ENCODE data around the gene USP22. TPM values are rescaled to one million over a fixed set of nuclear protein-coding genes. Genes with fewer than 3 reads are reported as not detected.
"Not testable (repeated sequence)": the region's sequence is repeated elsewhere in the genome, so short reads cannot be mapped to it uniquely, and the experiment has no call there.

USP22 gene
- total RNA-seq, 1 donor from 2014 or later: 79.1 TPM

DNA sequence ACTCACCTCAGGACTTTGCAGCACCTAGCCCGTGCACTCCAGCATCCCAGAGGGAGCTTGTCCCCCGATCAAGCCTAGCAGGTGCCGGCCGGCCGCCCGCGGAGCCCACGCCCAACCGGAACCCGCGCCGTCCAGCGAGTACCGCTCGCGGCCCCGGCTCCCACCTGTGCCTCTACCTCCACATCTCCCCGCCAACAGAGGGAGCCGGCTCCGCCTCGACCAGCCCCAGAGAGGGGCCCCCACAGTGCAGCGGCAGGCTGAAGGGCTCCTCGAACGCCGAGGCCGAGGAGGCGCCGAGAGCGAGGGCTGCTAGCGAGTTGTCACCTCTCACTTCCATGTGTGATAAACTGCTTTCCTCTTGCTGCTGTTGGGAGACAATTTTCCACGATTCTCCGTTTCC lies 42.9 kb upstream of the USP22 start:
- no peak overlapping the region for H3K27ac ChIP-seq
- no peaks in the 10 kb centered on the region for H3K9me3 ChIP-seq
- no peak for TF ChIP-seq POLR2A (IDR thresholded peaks at IDR 0.05)
- TF ChIP-seq POLR2AphosphoS5 (IDR thresholded peaks at IDR 0.05; ENCODE audit: insufficient read depth in 1 of 2, low read depth in 1 of 2): no peak
- TF ChIP-seq, protein P1, sequence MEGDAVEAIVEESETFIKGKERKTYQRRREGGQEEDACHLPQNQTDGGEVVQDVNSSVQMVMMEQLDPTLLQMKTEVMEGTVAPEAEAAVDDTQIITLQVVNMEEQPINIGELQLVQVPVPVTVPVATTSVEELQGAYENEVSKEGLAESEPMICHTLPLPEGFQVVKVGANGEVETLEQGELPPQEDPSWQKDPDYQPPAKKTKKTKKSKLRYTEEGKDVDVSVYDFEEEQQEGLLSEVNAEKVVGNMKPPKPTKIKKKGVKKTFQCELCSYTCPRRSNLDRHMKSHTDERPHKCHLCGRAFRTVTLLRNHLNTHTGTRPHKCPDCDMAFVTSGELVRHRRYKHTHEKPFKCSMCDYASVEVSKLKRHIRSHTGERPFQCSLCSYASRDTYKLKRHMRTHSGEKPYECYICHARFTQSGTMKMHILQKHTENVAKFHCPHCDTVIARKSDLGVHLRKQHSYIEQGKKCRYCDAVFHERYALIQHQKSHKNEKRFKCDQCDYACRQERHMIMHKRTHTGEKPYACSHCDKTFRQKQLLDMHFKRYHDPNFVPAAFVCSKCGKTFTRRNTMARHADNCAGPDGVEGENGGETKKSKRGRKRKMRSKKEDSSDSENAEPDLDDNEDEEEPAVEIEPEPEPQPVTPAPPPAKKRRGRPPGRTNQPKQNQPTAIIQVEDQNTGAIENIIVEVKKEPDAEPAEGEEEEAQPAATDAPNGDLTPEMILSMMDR (IDR thresholded peaks at IDR 0.05): no peak
- no peaks in the 10 kb centered on the region for H3K27me3 ChIP-seq
- intact Hi-C loops (cut with DNase I): no loop called here
- DNase-seq (ENCODE audit: extremely low spot score in 2 of 2): no peak
- no peaks in the 10 kb centered on the region for H3K4me1 ChIP-seq
- no peaks in the 10 kb centered on the region for H3K36me3 ChIP-seq
- H3K4me3 ChIP-seq: no peak overlapping the region

DNA sequence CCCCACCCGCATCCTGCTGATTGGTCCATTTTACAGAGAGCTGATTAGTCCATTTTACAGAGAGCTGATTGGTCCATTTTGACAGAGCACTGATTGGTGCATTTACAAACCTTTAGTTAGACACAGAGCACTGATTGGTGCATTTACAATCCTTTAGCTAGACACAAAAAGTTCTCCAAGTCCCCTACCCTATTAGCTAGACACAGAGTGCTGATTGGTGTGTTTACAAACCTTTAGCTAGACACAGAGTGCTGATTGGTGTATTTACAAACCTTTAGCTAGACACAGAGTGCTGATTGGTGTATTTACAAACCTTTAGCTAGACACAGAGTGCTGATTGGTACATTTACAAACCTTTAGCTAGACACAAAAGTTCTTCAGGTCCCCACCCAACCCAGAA lies 42.5 kb upstream of the USP22 start:
- H3K27me3 ChIP-seq; H3K36me3 ChIP-seq; H3K27ac ChIP-seq; intact Hi-C loops (cut with DNase I); DNase-seq (ENCODE audit: extremely low spot score in 2 of 2); H3K9me3 ChIP-seq; H3K4me3 ChIP-seq; H3K4me1 ChIP-seq: not testable (repeated sequence)

DNA sequence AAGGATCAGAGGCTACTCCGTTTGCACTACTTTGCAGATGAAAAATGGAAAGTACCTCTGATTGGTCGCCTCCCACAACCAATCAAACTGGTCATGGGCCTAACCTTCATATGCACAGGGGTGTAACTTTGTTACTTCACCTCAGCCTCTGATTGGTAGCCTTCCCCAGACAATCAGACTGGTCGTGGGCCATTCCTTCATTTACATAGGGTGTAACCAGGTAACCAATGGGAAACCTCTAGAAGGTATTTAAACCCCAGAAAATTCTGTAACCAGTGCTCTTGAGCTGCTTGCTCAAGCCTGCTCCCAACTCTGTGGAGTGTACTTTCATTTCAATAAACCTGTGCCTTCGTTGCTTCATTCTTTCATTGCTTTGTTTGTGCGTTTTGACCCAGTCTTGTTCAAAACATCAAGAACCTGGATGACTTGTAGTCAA lies 39.2 kb upstream of the USP22 start:
- no peaks in the 10 kb centered on the region for H3K27me3 ChIP-seq
- peaks cover 5% of the 10 kb centered on the region for H3K4me1 ChIP-seq
- H3K9me3 ChIP-seq: no peaks in the 10 kb centered on the region
- H3K4me3 ChIP-seq: no peak overlapping the region
- intact Hi-C loops (cut with DNase I): no loop called here
- H3K36me3 ChIP-seq: no peaks in the 10 kb centered on the region
- H3K27ac ChIP-seq: no peak overlapping the region
- DNase-seq (ENCODE audit: extremely low spot score in 2 of 2): no peak
- no peak for TF ChIP-seq POLR2AphosphoS5 (IDR thresholded peaks at IDR 0.05; ENCODE audit: insufficient read depth in 1 of 2, low read depth in 1 of 2)

DNA sequence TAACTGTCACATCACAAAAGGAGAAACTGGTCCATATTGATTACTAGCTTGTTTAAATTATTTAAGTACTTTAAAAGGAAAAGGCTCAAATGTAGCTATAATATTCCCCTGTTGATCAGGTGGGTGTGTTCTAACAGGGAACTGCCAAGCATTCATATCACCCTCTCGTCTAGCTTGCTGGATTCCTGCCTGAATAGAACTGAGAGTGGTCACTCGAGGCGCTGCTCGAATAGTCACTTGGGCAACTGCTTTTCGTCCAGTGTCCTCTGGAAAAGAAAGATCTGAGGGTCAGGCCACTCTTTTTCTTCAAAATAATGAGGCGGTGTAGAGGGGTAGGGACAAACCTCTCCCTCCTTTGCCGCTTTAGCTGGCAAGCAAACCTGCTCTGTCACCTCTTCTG lies 36.4 kb upstream of the USP22 start:
- intact Hi-C loops (cut with DNase I): no loop called here

DNA sequence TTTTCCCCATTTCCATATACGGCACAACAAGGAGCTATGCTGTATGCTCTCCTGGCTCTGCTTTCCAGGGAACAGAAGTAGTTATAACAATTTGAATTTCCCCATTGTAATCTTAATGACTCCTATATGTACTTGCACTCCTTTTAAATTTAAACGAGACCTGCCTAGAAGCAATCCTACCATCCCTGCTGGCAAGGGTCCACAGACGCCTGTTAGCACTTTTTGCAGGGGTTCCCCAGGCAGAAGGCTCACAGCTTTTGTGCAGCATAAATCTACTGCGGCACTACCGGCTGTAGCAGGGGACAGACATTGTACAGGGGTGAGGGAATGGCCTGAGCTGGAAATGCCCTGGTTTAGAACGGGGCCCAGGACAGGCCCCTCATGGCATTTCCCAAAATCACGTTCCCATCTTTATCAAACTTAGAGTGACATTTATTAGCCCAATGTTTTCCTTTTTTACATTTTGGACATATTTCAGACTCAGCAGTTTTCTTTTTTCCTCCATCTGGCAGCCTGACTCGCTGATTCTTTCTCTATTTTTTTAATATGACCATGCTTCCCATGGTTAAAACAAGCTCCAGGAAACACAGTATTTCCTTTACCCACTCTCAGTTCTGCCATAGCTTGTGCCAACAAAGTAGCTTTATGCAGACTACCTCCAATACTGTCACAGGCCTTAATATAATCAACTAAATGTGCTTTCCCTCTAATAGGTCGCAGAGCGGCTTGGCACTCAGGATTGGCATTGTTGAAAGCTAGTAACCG lies 35.4 kb upstream of the USP22 start:
- TF ChIP-seq, protein P1 (IDR thresholded peaks at IDR 0.05): no peak
- TF ChIP-seq POLR2A (IDR thresholded peaks at IDR 0.05) (no peak), POLR2AphosphoS5 (IDR thresholded peaks at IDR 0.05; ENCODE audit: insufficient read depth in 1 of 2, low read depth in 1 of 2) (no peak)
- Histone ChIP-seq H3K27me3 (no peaks in the 10 kb centered on the region), H3K27ac (no peak overlapping the region), H3K36me3 (no peaks in the 10 kb centered on the region), H3K9me3 (no peaks in the 10 kb centered on the region), H3K4me1 (peaks cover 15% of the 10 kb centered on the region), H3K4me3 (no peak overlapping the region)
- DNase-seq (ENCODE audit: extremely low spot score in 2 of 2): no peak
- intact Hi-C loops (cut with DNase I): no loop called here

More for the DNA sequence above, 36.4 kb upstream of the USP22 start:
- no peak for DNase-seq (ENCODE audit: extremely low spot score in 2 of 2)
- Histone ChIP-seq H3K9me3 (no peaks in the 10 kb centered on the region), H3K36me3 (no peaks in the 10 kb centered on the region), H3K27ac (no peak overlapping the region), H3K4me3 (no peak overlapping the region), H3K27me3 (no peaks in the 10 kb centered on the region), H3K4me1 (peaks cover 15% of the 10 kb centered on the region)
- TF ChIP-seq, protein P1 (IDR thresholded peaks at IDR 0.05): no peak
- TF ChIP-seq POLR2AphosphoS5 (IDR thresholded peaks at IDR 0.05; ENCODE audit: insufficient read depth in 1 of 2, low read depth in 1 of 2) (no peak), POLR2A (IDR thresholded peaks at IDR 0.05) (no peak)

DNA sequence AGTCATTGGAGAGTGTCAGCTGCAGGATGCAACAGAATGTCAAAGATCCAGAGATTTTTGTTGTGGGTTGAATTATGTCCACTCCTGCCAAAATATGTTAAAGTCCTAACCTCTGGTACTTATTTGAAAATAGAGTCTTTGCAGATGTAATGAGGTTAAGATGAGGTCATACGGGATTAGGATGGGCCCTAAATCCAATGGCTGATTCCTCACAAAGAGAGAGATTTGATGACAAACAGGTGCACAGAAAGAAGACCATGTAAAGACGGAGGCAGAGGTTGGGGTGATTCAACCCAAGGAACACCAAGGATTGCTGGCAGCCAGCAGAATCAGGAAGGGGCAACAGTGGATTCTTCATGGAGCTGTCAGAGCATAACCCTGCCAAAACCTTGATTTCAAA lies 34.5 kb upstream of the USP22 start:
- DNase-seq (ENCODE audit: extremely low spot score in 2 of 2): no peak
- Histone ChIP-seq H3K9me3 (no peaks in the 10 kb centered on the region), H3K27me3 (no peaks in the 10 kb centered on the region), H3K4me3 (no peak overlapping the region), H3K4me1 (peaks cover 15% of the 10 kb centered on the region), H3K27ac (no peak overlapping the region), H3K36me3 (no peaks in the 10 kb centered on the region)
- TF ChIP-seq POLR2AphosphoS5 (IDR thresholded peaks at IDR 0.05; ENCODE audit: insufficient read depth in 1 of 2, low read depth in 1 of 2) (no peak), POLR2A (IDR thresholded peaks at IDR 0.05) (no peak)
- TF ChIP-seq, protein P1 (IDR thresholded peaks at IDR 0.05): no peak
- intact Hi-C loops (cut with DNase I): no loop called here
